ENCODE measurements around the gene FOXK1.
A peak's percentile ranks its signal among the peaks of the same experiment; 100 is the strongest.

Gene FOXK1

DNA sequence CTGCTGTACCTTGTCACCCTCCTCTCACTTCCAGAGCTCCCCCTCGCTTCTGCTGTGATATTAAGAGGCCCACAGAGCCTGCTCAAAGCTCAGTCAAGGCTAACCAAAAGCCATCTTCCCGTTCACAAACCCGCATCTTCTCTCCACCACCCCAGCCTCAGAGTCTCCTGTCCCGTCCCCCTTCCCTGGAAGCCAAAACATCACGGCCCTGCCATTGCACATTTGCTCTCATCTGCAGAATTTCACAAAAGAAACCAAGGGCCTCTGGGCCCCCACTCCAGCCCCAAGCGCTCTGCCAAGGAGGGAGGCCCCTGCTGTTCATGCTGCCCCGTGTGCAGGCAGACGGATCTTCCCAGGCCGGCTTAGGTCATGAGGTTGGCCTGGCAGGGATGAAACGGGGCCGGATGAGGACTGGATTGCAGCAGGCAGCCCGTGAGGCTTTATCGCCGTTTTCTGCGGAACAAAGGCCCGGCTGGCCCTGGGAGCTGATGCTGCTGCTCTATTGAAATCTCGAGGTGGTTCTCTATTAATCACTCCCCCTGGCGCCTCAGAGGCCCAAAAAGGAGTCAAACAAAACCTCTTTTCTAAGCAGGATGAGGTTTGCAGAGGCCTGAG lies 31.6 kb upstream of the FOXK1 start:
- Histone ChIP-seq H3K9ac (ENCODE audit: low read depth, low read length) (peak overlapping the region; percentile 53; the same call in 1 of the 2 replicates), H3K27me3 (ENCODE audit: insufficient read depth, low read length) (no peaks in the 10 kb centered on the region), H3K4me3 (ENCODE audit: low read length) (no peak overlapping the region), H3K9me3 (ENCODE audit: insufficient read depth, low read depth, low read length) (no peaks in the 10 kb centered on the region), H3K4me1 (ENCODE audit: insufficient read depth, low read length) (peaks cover 11% of the 10 kb centered on the region; the same call in 1 of the 2 replicates), H3K36me3 (ENCODE audit: insufficient read depth, low read length) (no peaks in the 10 kb centered on the region), H3K27ac (ENCODE audit: low read depth, low read length) (peak overlapping the region; percentile 59; the same call in 1 of the 2 replicates)
- whole genome bisulfite sequencing = 68% methylated on average over 18 of the region's 18 CpGs

DNA sequence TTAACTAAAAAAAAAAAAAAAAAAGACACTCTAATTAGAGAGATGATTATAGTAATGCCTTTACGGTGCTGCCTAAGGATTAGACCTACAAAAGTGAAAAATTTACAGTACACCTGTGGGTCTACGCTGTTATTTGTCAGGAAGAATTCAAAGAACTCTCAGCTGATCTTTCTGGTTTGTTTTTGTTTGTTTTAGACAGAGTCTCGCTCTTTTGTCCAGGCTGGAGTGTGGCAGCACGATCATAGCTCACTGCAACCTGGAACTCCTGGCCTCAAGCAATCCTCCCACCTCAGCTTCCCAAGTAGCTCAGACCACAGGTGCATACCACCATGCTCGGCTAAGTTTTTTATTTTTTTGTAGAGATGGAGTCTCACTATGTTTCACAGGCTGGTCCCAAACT lies 28.3 kb upstream of the FOXK1 start:
- Histone ChIP-seq H3K27me3 (ENCODE audit: insufficient read depth, low read length) (no peaks in the 10 kb centered on the region), H3K36me3 (ENCODE audit: insufficient read depth, low read length) (no peaks in the 10 kb centered on the region), H3K27ac (ENCODE audit: low read depth, low read length) (no peak overlapping the region), H3K9me3 (ENCODE audit: insufficient read depth, low read depth, low read length) (0 out of 2 replicates have a peak, but pooled peaks cover 6% of the 10 kb centered on the region), H3K4me3 (ENCODE audit: low read length) (no peak overlapping the region), H3K9ac (ENCODE audit: low read depth, low read length) (no peak overlapping the region), H3K4me1 (ENCODE audit: insufficient read depth, low read length) (peaks cover 11% of the 10 kb centered on the region; the same call in 1 of the 2 replicates)
- WGBS = 89% methylated on average over 5 of the region's 5 CpGs

DNA sequence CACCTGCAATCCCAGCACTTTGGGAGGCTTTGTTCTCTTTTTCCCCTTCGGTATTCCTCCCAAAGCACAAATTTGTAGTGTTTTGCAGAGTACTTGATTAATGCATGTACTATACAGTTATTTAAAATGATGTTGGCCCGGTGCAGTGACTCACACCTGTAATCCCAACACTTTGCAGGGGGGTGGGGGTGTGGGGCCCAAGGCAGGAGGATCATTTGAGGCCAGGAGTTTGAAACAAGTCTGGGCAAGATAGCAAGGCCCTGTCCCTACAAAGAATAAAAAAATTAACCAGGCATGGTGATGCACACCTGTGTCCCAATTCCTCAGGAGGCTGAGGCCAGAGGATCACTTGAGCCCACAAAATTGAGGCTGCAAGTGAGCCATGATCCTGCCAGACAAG lies 26.8 kb upstream of the FOXK1 start:
- peaks cover 9% of the 10 kb centered on the region; the same call in 1 of the 2 replicates for H3K4me1 ChIP-seq (ENCODE audit: insufficient read depth, low read length)
- H3K9ac ChIP-seq (ENCODE audit: low read depth, low read length) = no peak overlapping the region
- H3K9me3 ChIP-seq (ENCODE audit: insufficient read depth, low read depth, low read length) = peaks cover 12% of the 10 kb centered on the region; the same call in 1 of the 2 replicates
- H3K27ac ChIP-seq (ENCODE audit: low read depth, low read length) = no peak overlapping the region
- no peak overlapping the region for H3K4me3 ChIP-seq (ENCODE audit: low read length)
- 100% methylated on average over 1 of the region's 2 CpGs for WGBS
- no peaks in the 10 kb centered on the region for H3K36me3 ChIP-seq (ENCODE audit: insufficient read depth, low read length)
- no peaks in the 10 kb centered on the region for H3K27me3 ChIP-seq (ENCODE audit: insufficient read depth, low read length)

DNA sequence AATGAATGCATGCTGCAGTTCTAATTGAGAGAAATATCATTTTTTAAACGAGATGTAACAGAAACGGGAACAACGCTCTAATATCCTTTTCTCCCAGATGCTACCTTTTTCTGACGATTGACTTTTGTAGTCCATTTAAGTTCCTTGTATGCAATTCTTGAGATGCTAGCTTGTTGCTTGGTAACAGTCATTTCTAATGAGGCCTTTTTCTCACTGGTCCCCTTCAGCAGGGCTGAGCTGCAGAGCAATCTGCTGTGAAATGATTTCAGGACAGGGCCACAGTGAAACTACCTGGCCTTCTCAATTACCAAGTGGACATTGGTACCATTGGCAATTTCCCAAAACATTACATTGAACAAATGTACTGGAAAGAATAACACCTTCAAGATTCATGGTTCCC lies 26.2 kb upstream of the FOXK1 start:
- Histone ChIP-seq H3K36me3 (ENCODE audit: insufficient read depth, low read length) (no peaks in the 10 kb centered on the region), H3K9me3 (ENCODE audit: insufficient read depth, low read depth, low read length) (peaks cover 13% of the 10 kb centered on the region; the same call in 1 of the 2 replicates), H3K27me3 (ENCODE audit: insufficient read depth, low read length) (no peaks in the 10 kb centered on the region), H3K4me1 (ENCODE audit: insufficient read depth, low read length) (peaks cover 4% of the 10 kb centered on the region; the same call in 1 of the 2 replicates), H3K27ac (ENCODE audit: low read depth, low read length) (no peak overlapping the region), H3K4me3 (ENCODE audit: low read length) (no peak overlapping the region), H3K9ac (ENCODE audit: low read depth, low read length) (no peak overlapping the region)
- WGBS = 83% methylated on average over 4 of the region's 4 CpGs

DNA sequence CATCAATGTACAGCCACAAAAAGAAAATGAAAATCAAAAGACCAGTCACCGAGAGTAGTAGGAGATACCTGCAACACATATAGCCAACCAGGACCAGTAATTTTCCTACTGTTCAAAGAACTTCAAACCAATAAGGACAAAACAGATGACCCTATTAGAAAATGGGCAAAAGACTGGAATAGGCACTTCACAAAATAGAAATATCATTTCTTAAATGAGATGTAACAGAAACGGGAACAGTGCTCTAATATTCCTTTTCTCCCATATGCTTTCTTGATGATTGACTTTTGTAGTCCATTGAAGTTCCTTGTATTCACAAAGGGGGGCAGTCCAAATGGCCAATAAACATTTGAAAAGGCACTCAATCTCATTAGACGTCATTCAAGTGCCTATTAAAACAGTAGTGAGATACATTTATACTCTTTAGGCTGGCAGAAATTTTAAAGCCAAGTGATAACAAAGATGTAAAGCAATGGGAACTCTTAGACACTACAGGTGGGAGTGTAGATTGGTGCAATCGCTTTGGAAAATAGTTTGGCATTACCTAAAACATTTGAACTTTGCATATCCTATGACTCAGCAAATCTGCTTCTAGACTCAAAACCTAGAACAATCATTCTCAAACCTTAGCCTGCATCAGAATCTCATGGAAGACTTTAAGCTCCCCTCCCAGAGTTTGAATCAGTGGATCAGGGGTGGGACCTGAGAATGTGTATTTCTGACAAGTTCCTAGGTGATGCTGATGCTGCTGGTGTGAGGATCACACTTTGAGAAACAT lies 24.3 kb upstream of the FOXK1 start:
- Histone ChIP-seq H3K4me1 (ENCODE audit: insufficient read depth, low read length) (no peaks in the 10 kb centered on the region), H3K27me3 (ENCODE audit: insufficient read depth, low read length) (peaks cover 4% of the 10 kb centered on the region; the same call in 1 of the 2 replicates), H3K27ac (ENCODE audit: low read depth, low read length) (no peak overlapping the region), H3K4me3 (ENCODE audit: low read length) (no peak overlapping the region), H3K9ac (ENCODE audit: low read depth, low read length) (no peak overlapping the region), H3K9me3 (ENCODE audit: insufficient read depth, low read depth, low read length) (peaks cover 13% of the 10 kb centered on the region; the same call in 1 of the 2 replicates), H3K36me3 (ENCODE audit: insufficient read depth, low read length) (no peaks in the 10 kb centered on the region)
- WGBS = 91% methylated on average over 4 of the region's 4 CpGs

DNA sequence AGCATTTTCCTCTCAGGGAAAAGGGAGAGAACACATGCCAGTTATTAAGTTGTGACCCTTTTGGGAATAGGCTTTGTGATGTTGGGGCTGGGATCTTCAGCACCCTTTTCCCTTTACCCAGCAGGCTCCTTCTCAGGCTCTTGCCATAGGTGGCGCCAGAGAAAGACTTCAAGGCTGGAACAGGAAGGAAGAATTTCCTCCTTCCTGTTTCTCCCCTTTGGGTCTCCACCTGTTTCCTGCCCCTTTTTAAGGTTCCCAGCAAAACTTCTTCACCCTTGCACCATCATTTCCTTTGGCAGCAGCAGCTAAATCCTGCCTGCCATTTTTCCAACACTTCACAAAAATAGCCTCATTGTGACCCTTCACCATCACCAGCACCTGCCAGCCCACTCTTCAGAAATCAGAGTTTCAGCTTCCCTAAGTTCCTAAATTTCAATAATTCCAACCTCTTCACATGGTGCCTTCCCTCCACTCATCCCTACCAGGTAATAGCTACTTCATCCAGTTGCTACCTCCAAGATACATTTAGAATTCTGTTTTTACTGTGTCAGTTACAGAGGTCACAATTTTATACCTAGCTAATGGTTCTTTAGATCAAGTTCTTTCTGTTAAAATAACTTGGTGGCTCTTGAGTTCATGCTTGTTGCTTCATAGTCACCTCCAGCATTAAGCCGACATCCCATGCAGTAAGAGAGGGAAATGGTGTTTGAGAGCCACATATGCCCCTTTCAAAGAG lies 22.4 kb upstream of the FOXK1 start:
- Histone ChIP-seq H3K9me3 (ENCODE audit: insufficient read depth, low read depth, low read length) (peaks cover 13% of the 10 kb centered on the region; the same call in 1 of the 2 replicates), H3K27me3 (ENCODE audit: insufficient read depth, low read length) (peaks cover 4% of the 10 kb centered on the region; the same call in 1 of the 2 replicates), H3K4me1 (ENCODE audit: insufficient read depth, low read length) (no peaks in the 10 kb centered on the region), H3K4me3 (ENCODE audit: low read length) (no peak overlapping the region), H3K9ac (ENCODE audit: low read depth, low read length) (no peak overlapping the region), H3K27ac (ENCODE audit: low read depth, low read length) (no peak overlapping the region), H3K36me3 (ENCODE audit: insufficient read depth, low read length) (no peaks in the 10 kb centered on the region)
- WGBS = 86% methylated on average over 2 of the region's 2 CpGs

DNA sequence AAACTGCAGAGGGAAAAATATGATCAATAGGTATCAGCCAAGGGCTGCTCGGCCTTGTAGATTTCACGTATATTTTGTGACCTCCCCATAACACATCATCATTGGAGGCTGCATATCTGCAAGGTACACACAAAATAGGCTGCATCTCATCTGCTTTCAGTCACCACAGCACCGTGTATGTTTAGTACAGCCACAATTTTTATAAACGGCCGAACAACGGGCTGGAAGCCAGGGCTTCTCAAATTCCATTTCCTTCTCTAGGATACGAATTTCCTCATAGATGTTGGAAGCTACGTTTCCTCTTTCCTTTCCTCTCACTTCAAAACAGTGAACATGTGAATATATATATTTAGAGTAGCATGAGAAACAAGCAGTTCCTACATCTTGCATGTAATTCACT lies 20.2 kb upstream of the FOXK1 start:
- WGBS = 92% methylated on average over 7 of the region's 8 CpGs
- Histone ChIP-seq H3K4me3 (ENCODE audit: low read length) (no peak overlapping the region), H3K9me3 (ENCODE audit: insufficient read depth, low read depth, low read length) (peaks cover 13% of the 10 kb centered on the region; the same call in 1 of the 2 replicates), H3K9ac (ENCODE audit: low read depth, low read length) (no peak overlapping the region), H3K4me1 (ENCODE audit: insufficient read depth, low read length) (no peaks in the 10 kb centered on the region), H3K27ac (ENCODE audit: low read depth, low read length) (no peak overlapping the region), H3K27me3 (ENCODE audit: insufficient read depth, low read length) (peaks cover 4% of the 10 kb centered on the region; the same call in 1 of the 2 replicates), H3K36me3 (ENCODE audit: insufficient read depth, low read length) (no peaks in the 10 kb centered on the region)

DNA sequence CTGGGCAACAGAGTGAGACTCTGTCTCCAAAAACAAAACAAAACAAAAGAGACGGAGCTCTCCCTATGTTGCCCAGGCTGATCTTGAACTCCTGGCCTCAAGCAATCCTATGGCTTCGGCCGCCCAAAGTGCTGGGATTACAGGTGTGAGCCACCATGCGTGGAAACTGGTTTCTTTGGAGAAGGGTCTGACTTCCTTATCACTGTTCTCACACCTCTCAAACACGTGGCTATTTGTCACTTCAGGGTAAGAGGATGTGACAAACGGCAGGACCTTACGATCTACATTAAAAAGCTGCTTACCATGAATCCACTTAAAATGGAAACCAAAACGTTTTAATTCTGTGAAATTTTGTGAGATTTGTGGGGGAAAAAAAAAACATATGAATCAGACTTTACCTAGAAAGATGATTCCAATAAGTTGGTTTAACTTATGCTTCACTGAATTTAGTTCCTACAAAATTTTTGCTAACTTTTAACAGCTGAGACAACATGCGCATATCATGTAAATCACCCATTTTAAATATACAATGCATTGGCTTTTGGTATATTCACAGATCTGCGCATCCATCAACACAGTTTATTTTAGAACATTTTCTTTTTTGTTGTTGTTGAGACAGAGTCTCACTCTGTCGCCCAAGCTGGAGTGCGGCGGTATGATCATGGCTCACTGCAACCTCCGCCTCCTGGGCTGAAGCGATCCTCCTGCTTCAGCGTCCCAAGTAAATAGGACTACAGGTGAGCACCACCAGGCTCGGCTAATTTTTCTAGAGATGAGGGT lies 18.7 kb upstream of the FOXK1 start:
- Histone ChIP-seq H3K36me3 (ENCODE audit: insufficient read depth, low read length) (no peaks in the 10 kb centered on the region), H3K9ac (ENCODE audit: low read depth, low read length) (no peak overlapping the region), H3K27ac (ENCODE audit: low read depth, low read length) (no peak overlapping the region), H3K9me3 (ENCODE audit: insufficient read depth, low read depth, low read length) (peaks cover 7% of the 10 kb centered on the region; the same call in 1 of the 2 replicates), H3K4me1 (ENCODE audit: insufficient read depth, low read length) (no peaks in the 10 kb centered on the region), H3K27me3 (ENCODE audit: insufficient read depth, low read length) (peaks cover 4% of the 10 kb centered on the region; the same call in 1 of the 2 replicates), H3K4me3 (ENCODE audit: low read length) (no peak overlapping the region)
- WGBS = 83% methylated on average over 16 of the region's 17 CpGs

DNA sequence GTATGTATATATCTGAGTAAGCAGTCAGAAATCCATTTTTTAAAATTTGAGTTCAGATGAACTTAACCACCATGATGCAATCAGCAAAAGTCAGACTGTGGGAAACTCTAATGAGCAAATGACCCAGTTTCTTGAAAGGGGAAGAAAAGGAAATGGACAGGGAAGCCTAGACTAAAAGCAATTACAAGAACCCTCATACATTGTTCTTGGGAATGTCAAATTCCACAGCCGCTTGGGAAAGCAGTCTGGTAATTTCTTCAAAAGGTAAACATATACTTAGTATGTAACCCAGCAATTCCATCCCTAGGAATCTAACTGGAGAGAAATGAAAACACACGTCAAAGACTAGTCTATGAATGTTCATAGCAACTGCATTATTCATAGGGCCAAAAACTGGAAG lies 16.4 kb upstream of the FOXK1 start:
- no peak overlapping the region for H3K4me3 ChIP-seq (ENCODE audit: low read length)
- 98% methylated on average over 2 of the region's 2 CpGs for WGBS

DNA sequence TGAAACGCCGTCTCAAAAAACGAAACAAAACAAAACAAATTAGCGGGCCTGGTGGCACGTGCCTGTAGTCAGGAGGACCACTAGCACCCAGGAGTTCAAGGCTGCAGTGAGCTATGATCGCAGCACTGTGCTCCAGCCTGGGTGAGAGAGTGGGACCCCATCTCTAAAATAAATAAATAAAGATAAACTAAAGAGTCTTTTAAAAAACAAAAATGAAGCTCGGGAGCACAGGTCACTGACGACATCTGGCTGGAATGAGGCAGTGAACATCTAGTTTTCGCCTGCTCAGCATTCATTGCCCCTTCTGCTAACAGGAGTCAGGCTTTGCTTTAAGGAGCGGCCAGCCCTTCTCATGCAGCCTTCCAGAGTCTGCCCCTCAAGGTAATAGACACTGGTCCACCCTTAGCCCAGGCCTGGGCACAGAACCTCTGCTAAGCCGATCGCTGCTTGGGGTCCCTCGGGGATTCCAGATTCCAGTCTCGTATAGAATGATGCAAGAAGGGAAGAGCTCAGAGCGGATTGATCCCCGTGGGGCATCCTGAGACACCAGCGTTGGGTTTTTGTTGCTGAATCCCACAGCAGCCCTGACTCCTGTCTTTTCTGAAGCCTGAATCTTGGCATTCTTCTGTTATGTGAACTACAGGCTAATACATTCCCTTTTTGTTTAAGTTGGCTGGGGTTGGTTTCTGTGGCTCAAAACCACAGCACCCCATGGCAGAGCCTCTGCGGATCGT lies 14.2 kb upstream of the FOXK1 start:
- Histone ChIP-seq H3K36me3 (ENCODE audit: insufficient read depth, low read length) (no peaks in the 10 kb centered on the region), H3K27ac (ENCODE audit: low read depth, low read length) (no peak overlapping the region), H3K9me3 (ENCODE audit: insufficient read depth, low read depth, low read length) (no peaks in the 10 kb centered on the region), H3K27me3 (ENCODE audit: insufficient read depth, low read length) (no peaks in the 10 kb centered on the region; the same call in 1 of the 2 replicates), H3K4me3 (ENCODE audit: low read length) (no peak overlapping the region), H3K4me1 (ENCODE audit: insufficient read depth, low read length) (no peaks in the 10 kb centered on the region), H3K9ac (ENCODE audit: low read depth, low read length) (no peak overlapping the region)
- WGBS = 92% methylated on average over 18 of the region's 19 CpGs

More for the DNA sequence above, 16.4 kb upstream of the FOXK1 start:
- no peak overlapping the region for H3K27ac ChIP-seq (ENCODE audit: low read depth, low read length)
- no peaks in the 10 kb centered on the region for H3K36me3 ChIP-seq (ENCODE audit: insufficient read depth, low read length)
- H3K4me1 ChIP-seq (ENCODE audit: insufficient read depth, low read length) = no peaks in the 10 kb centered on the region
- no peaks in the 10 kb centered on the region for H3K9me3 ChIP-seq (ENCODE audit: insufficient read depth, low read depth, low read length)
- H3K27me3 ChIP-seq (ENCODE audit: insufficient read depth, low read length) = peaks cover 4% of the 10 kb centered on the region; the same call in 1 of the 2 replicates
- H3K9ac ChIP-seq (ENCODE audit: low read depth, low read length) = no peak overlapping the region

All from HUES64 (cell line).